ENCODE measurements around the gene RAPGEF4.

Gene RAPGEF4

GRCh38 chr2:172929644-172930043, 194.0 kb downstream of the RAPGEF4 start:
- Histone ChIP-seq H3K9me2 (replicated peaks; ENCODE audit: control insufficient read depth, low read length) (no peaks in the 10 kb centered on the region), H3K79me2 (ENCODE audit: control insufficient read depth, low read length) (no peaks in the 10 kb centered on the region), H4K20me1 (ENCODE audit: control insufficient read depth, insufficient read depth, low read depth, low read length) (no peaks in the 10 kb centered on the region), H3K36me3 (ENCODE audit: control insufficient read depth, low read length) (no peaks in the 10 kb centered on the region), H3K4me2 (ENCODE audit: low read length) (no peak overlapping the region), H3K27me3 (ENCODE audit: control insufficient read depth, low read length) (peaks cover 26% of the 10 kb centered on the region), H3K27ac (ENCODE audit: low read depth, low read length) (no peak overlapping the region), H3F3A (ENCODE audit: control insufficient read depth, insufficient read depth) (no peaks in the 10 kb centered on the region), H3K9me3 (ENCODE audit: control insufficient read depth, insufficient read depth, low read length) (no peaks in the 10 kb centered on the region), H3K4me1 (ENCODE audit: control insufficient read depth, low read length) (no peaks in the 10 kb centered on the region), H3K4me3 (ENCODE audit: low read length) (no peak overlapping the region)
- TF ChIP-seq EZH2phosphoT487 (IDR thresholded peaks at IDR 0.05; ENCODE audit: borderline replicate concordance, low read length) (no peak), CTCF (IDR thresholded peaks at IDR 0.05; ENCODE audit: low read depth, low read length, poor library complexity, severe bottlenecking) (no peak)

GRCh38 chr2:172930871-172931255, 195.2 kb downstream of the RAPGEF4 start:
- no peaks in the 10 kb centered on the region for H3K79me2 ChIP-seq (ENCODE audit: control insufficient read depth, low read length)
- no peaks in the 10 kb centered on the region for H3K9me2 ChIP-seq (replicated peaks; ENCODE audit: control insufficient read depth, low read length)
- no peak overlapping the region for H3K27ac ChIP-seq (ENCODE audit: low read depth, low read length)
- no peaks in the 10 kb centered on the region for H3K4me1 ChIP-seq (ENCODE audit: control insufficient read depth, low read length)
- H3F3A ChIP-seq (ENCODE audit: control insufficient read depth, insufficient read depth), result no peaks in the 10 kb centered on the region
- no peaks in the 10 kb centered on the region for H4K20me1 ChIP-seq (ENCODE audit: control insufficient read depth, insufficient read depth, low read depth, low read length)
- no peak overlapping the region for H3K4me2 ChIP-seq (ENCODE audit: low read length)
- no peaks in the 10 kb centered on the region for H3K36me3 ChIP-seq (ENCODE audit: control insufficient read depth, low read length)
- H3K4me3 ChIP-seq (ENCODE audit: low read length), result no peak overlapping the region
- no peak for TF ChIP-seq CTCF (IDR thresholded peaks at IDR 0.05; ENCODE audit: low read depth, low read length, poor library complexity, severe bottlenecking)
- H3K9me3 ChIP-seq (ENCODE audit: control insufficient read depth, insufficient read depth, low read length), result no peaks in the 10 kb centered on the region
- H3K27me3 ChIP-seq (ENCODE audit: control insufficient read depth, low read length), result peaks cover 26% of the 10 kb centered on the region

GRCh38 chr2:172931256-172931894, 195.7 kb downstream of the RAPGEF4 start:
- Histone ChIP-seq H3K4me1 (ENCODE audit: control insufficient read depth, low read length) (no peaks in the 10 kb centered on the region), H3K27ac (ENCODE audit: low read depth, low read length) (no peak overlapping the region), H3K36me3 (ENCODE audit: control insufficient read depth, low read length) (no peaks in the 10 kb centered on the region), H3K4me3 (ENCODE audit: low read length) (no peak overlapping the region), H3K4me2 (ENCODE audit: low read length) (no peak overlapping the region), H3K9me3 (ENCODE audit: control insufficient read depth, insufficient read depth, low read length) (no peaks in the 10 kb centered on the region), H4K20me1 (ENCODE audit: control insufficient read depth, insufficient read depth, low read depth, low read length) (no peaks in the 10 kb centered on the region), H3K9me2 (replicated peaks; ENCODE audit: control insufficient read depth, low read length) (no peaks in the 10 kb centered on the region), H3K79me2 (ENCODE audit: control insufficient read depth, low read length) (no peaks in the 10 kb centered on the region), H3K27me3 (ENCODE audit: control insufficient read depth, low read length) (peaks cover 26% of the 10 kb centered on the region), H3F3A (ENCODE audit: control insufficient read depth, insufficient read depth) (no peaks in the 10 kb centered on the region)
- TF ChIP-seq CTCF (IDR thresholded peaks at IDR 0.05; ENCODE audit: low read depth, low read length, poor library complexity, severe bottlenecking), result no peak
- TF ChIP-seq EZH2phosphoT487 (IDR thresholded peaks at IDR 0.05; ENCODE audit: borderline replicate concordance, low read length), result no peak
